IPS-20b (cell line): ENCODE measurements around the gene FASTKD2.

Source experiments
- H3K27ac ChIP-seq: one replicate; pipeline ENCODE4 v1.5.1; 2013; ENCODE audit warnings: low read length
- H3K27me3 ChIP-seq: 2 replicates; pipeline ENCODE4 v1.6.1; 2013; ENCODE audit warnings: mild to moderate bottlenecking, low read length, inconsistent platforms; ENCODE audit not compliant: insufficient read depth
- H3K36me3 ChIP-seq: 2 replicates; pipeline ENCODE4 v1.6.1; 2013; ENCODE audit warnings: low read depth, mild to moderate bottlenecking, inconsistent platforms, low read length, moderate library complexity; ENCODE audit not compliant: insufficient read depth
- H3K4me1 ChIP-seq: 2 replicates; pipeline ENCODE4 v1.6.1; 2013; ENCODE audit warnings: mild to moderate bottlenecking, control low read depth, inconsistent platforms, low read length, moderate library complexity; ENCODE audit not compliant: insufficient read depth
- H3K4me3 ChIP-seq: 2 replicates; pipeline ENCODE4 v1.5.1; 2013; ENCODE audit warnings: mild to moderate bottlenecking, low read length, inconsistent platforms
- H3K9ac ChIP-seq: 2 replicates; pipeline ENCODE4 v1.6.1; 2013; ENCODE audit warnings: low read depth, mild to moderate bottlenecking, inconsistent platforms, low read length, moderate library complexity
- H3K9me3 ChIP-seq: 2 replicates; pipeline ENCODE4 v1.6.1; 2013; ENCODE audit warnings: mild to moderate bottlenecking, low read depth, low read length, inconsistent platforms; ENCODE audit not compliant: insufficient read depth

Gene FASTKD2

DNA sequence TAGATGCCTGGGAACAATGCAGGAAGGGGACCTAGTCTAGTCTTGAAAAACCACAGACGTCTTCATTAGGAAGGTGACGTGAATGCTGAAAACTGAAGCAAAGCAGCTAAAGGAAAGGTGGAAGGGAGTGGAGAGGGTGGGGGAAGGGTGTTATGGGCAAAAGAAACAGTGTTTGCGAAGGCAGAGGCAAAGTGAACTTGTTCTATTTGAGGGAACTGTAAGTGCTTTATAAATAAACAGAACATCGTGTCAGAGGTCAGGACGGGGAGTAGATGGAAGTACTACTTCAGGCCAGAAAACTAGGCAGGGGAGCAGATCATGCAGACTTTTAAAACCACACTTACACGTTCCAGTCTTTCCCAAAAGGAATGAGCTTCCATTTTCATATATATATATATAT lies 57.8 kb downstream of the FASTKD2 start:
- H3K27ac ChIP-seq: no peak overlapping the region
- peaks cover 8% of the 10 kb centered on the region; the same call in 1 of the 2 replicates for H3K4me1 ChIP-seq
- H3K27me3 ChIP-seq: no peaks in the 10 kb centered on the region
- H3K4me3 ChIP-seq: no peak overlapping the region
- H3K9ac ChIP-seq: no peak overlapping the region
- H3K9me3 ChIP-seq: no peaks in the 10 kb centered on the region
- no peaks in the 10 kb centered on the region for H3K36me3 ChIP-seq

DNA sequence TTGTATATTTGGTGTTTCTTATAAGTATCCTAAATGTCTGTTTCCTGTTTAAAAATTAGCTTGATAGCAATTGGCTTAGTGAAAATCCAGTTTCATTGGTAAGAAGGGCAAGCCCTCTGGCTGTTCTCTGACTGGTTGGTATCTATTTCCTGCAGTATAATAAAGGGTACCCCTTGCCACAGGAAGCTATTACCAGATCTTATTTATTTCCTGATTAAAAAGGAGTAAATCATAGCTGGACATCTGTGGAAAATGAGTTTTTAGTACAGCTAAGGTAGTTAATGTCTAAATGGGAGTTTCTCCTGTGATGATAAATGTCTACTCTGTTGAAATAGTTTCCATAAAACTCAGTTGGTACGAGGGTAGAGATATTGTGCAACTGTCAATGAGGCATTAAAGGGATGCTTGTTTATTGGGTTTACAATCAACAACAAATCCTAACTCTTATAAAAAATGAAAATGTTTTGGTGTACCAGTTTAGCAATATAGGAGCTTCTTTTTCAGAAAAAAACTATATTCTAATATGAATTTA lies 58.7 kb downstream of the FASTKD2 start:
- no peaks in the 10 kb centered on the region; the same call in 1 of the 2 replicates for H3K9me3 ChIP-seq
- no peaks in the 10 kb centered on the region for H3K27me3 ChIP-seq
- H3K36me3 ChIP-seq: no peaks in the 10 kb centered on the region
- H3K4me1 ChIP-seq: peaks cover 4% of the 10 kb centered on the region; the same call in 1 of the 2 replicates
- H3K9ac ChIP-seq: no peak overlapping the region
- no peak overlapping the region for H3K4me3 ChIP-seq
- no peak overlapping the region for H3K27ac ChIP-seq

DNA sequence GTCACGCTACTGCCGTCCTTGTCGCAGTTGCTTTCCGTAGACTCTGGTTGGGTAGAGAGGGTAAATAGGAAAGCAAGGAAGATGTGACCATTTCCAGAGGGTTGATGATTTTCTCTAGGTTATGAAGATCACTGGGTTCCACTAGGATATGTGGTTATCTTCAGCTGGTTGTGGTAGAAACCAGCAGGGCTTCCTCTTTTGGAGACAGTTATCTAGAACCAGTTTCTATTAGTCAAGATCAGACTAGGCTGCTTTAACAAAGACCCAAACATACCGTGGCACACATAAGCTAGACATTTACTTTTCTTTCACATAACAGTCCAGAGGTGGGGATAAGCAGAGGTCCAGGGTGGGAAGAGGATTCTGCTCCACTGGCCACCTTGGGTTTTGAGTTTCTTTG lies 59.6 kb downstream of the FASTKD2 start:
- Histone ChIP-seq H3K9ac (no peak overlapping the region), H3K4me3 (no peak overlapping the region), H3K9me3 (no peaks in the 10 kb centered on the region; the same call in 1 of the 2 replicates), H3K4me1 (peaks cover 4% of the 10 kb centered on the region; the same call in 1 of the 2 replicates), H3K27ac (no peak overlapping the region), H3K27me3 (no peaks in the 10 kb centered on the region), H3K36me3 (no peaks in the 10 kb centered on the region)

DNA sequence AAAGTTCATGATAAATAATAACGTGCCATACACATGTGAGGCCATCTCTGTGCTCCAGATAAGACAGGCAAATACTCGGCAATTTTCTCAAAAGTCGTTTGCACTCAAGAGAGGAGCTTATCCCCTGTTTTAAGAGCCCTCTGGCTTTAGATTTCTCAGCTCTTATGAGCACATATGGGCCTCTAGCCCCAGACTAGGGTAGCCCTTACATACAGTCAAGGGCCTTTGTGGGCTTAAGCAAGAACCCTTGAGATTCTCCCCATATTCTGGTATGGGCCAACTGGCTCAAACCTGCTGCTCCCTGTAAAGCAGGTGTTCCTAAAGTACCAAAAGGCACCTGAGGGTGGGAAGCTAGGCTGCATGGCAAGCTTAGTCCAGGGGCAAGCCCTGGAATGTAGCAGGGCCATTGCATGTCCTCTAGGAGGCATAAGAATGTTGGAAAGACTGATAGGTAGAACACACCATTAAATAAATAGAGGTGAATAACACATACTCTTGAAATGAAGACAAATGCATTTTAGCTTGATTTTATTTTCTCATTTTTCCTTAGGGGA lies 66.1 kb downstream of the FASTKD2 start:
- H3K27ac ChIP-seq: no peak overlapping the region
- H3K9me3 ChIP-seq: peaks cover 13% of the 10 kb centered on the region
- no peaks in the 10 kb centered on the region for H3K4me1 ChIP-seq
- H3K27me3 ChIP-seq: no peaks in the 10 kb centered on the region
- no peaks in the 10 kb centered on the region for H3K36me3 ChIP-seq
- no peak overlapping the region for H3K9ac ChIP-seq
- H3K4me3 ChIP-seq: no peak overlapping the region

DNA sequence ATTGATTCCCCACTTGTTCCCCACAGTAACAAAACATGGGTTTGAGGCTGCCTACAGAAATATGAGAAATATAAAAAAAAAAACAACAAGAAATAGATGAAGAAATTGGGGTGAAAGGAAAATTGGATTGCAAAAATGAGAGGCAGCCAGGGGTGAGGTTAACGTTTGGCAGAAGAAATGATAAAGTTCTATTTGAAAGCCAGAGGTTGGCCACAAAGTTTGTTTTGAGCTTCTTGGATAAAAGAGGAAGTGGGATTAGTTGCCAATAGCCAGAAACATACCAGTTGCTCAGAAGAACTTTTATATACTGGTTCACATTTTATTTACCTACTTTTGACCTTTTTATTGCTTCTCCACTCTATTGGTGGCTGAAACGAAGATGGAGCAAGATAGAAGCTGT lies 67.5 kb downstream of the FASTKD2 start:
- H3K36me3 ChIP-seq: no peaks in the 10 kb centered on the region
- H3K9me3 ChIP-seq: peaks cover 13% of the 10 kb centered on the region
- H3K9ac ChIP-seq: no peak overlapping the region
- no peak overlapping the region for H3K27ac ChIP-seq
- H3K4me1 ChIP-seq: no peaks in the 10 kb centered on the region
- no peak overlapping the region for H3K4me3 ChIP-seq
- no peaks in the 10 kb centered on the region for H3K27me3 ChIP-seq

DNA sequence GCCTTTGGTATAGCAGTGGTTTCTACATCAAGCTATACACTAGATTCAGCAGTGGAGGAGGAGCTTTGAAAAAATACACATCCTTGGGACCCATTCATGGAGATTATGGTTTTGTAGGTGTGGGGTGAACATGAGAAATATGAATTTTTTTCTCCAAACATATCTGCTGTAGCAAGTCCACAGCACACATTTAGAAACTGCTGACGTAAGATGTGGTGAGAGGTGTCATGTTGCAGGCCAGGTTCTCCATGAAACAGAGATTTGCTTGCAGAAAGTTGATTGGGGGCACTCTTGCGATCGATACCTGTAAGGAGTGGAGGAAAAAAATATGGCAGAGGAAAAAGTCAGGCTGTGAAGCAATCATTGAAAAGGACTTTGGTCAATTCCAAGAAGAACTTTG lies 67.9 kb downstream of the FASTKD2 start:
- H3K9ac ChIP-seq: no peak overlapping the region
- H3K27ac ChIP-seq: no peak overlapping the region
- no peaks in the 10 kb centered on the region for H3K4me1 ChIP-seq
- peaks cover 13% of the 10 kb centered on the region for H3K9me3 ChIP-seq
- H3K27me3 ChIP-seq: no peaks in the 10 kb centered on the region
- H3K36me3 ChIP-seq: no peaks in the 10 kb centered on the region
- no peak overlapping the region for H3K4me3 ChIP-seq

DNA sequence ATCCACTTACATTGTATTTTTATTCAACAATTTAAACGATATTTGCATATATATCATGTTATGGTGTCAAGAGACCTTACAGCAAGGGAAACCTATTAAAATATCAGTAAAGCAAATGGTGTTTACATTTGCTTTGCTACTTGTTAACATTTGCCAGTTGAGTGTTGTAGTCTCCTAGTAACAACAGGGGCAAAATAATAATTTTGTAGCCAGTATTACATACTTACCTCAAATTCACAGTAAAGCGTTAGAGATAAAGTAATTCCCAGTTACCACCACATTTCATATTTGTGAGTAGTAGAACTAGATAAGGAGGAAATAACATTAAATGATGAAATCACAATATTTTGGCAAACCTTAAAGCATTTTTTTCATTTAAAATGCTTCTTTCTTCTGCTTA lies 71.3 kb downstream of the FASTKD2 start:
- Histone ChIP-seq H3K9me3 (peaks cover 13% of the 10 kb centered on the region; the same call in 1 of the 2 replicates), H3K4me1 (no peaks in the 10 kb centered on the region), H3K36me3 (no peaks in the 10 kb centered on the region), H3K27ac (no peak overlapping the region), H3K9ac (no peak overlapping the region), H3K4me3 (no peak overlapping the region), H3K27me3 (no peaks in the 10 kb centered on the region)

DNA sequence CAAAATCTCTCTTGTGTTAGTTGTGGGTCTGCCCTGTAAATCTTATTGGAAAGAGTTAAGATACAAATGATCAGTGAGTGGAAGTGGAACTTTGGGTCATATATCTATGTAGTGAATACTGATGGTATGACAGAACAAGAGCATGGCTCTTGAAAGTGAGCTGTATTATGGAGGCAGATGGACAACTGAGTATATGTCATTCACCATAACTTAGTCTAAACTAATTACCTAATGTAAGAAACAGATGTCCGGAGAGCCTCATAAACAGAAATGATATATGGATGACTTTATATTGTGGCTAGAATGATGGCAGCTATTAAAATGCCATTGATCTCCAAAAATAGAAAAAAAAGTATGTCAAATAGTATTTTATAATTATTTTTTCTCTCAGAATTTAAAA lies 72.4 kb downstream of the FASTKD2 start:
- Histone ChIP-seq H3K27me3 (no peaks in the 10 kb centered on the region), H3K9me3 (peaks cover 13% of the 10 kb centered on the region; the same call in 1 of the 2 replicates), H3K36me3 (no peaks in the 10 kb centered on the region), H3K4me3 (no peak overlapping the region), H3K9ac (no peak overlapping the region), H3K27ac (no peak overlapping the region), H3K4me1 (no peaks in the 10 kb centered on the region)

DNA sequence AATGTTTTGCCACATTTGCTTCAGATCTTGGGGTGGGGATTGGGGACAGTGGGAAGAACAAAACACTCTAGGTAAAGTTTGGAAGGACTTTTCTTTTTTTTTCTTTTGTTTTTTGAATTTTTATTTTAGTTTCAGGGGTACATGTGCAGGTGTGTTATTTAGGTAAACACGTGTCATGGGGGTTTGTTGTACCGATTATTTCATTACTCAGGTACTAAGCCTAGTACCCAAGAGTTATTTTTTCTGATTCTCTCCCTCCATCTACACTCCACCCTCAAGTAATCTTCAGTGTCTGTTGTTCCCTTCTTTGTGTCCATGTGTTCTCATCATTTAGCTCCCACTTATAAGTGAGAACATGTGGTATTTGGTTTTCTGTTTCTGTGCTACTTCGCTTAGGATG lies 73.3 kb downstream of the FASTKD2 start:
- no peak overlapping the region for H3K4me3 ChIP-seq
- H3K27ac ChIP-seq: no peak overlapping the region
- H3K27me3 ChIP-seq: no peaks in the 10 kb centered on the region
- H3K36me3 ChIP-seq: no peaks in the 10 kb centered on the region
- no peak overlapping the region for H3K9ac ChIP-seq
- peaks cover 6% of the 10 kb centered on the region; the same call in 1 of the 2 replicates for H3K9me3 ChIP-seq
- H3K4me1 ChIP-seq: no peaks in the 10 kb centered on the region

DNA sequence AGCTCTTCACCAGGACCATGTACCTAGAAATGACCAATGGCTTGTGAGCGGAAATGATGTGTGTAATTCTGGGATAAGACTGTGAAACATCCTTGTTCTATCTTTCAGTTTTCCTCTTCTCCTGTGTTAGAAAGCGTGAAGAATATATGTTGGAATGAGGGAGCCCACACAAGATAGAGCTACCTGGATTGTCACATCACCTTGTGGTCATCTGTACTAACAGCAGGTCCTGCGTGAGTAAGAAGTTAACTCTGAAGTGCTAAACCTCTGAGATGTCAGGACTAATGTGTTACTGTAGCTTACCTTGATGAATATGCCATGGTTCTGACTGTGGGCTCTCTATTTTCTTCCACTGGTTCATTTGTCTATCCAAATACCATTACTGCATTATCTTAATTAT lies 75.6 kb downstream of the FASTKD2 start:
- Histone ChIP-seq H3K27me3 (no peaks in the 10 kb centered on the region), H3K27ac (no peak overlapping the region), H3K36me3 (no peaks in the 10 kb centered on the region), H3K9me3 (no peaks in the 10 kb centered on the region), H3K4me3 (no peak overlapping the region), H3K4me1 (no peaks in the 10 kb centered on the region), H3K9ac (no peak overlapping the region)
